GM21529 (cell line): ENCODE measurements around the gene TASL.
"Not testable (repeated sequence)": the region's sequence is repeated elsewhere in the genome, so short reads cannot be mapped to it uniquely, and the experiment has no call there.

Experiments used
- ATAC-seq: cut with Tn5 transposase; IDR thresholded peaks from one replicate; pipeline ENCODE4 v1.9.1; 2021; ENCODE audit not compliant: unreplicated experiment

Gene TASL

GRCh38 chrX:30577362-30577991 lies at the start of gene TASL:
TASL (minus strand) TSS chrX:30577766; CDS start chrX:30560355, 17,411 bp downstream.
- ATAC-seq = peak; percentile 82

GRCh38 chrX:30626402-30626801 lies 48.8 kb upstream of the TASL start:
- no peak for ATAC-seq

- no peak for ATAC-seq
These were observed 44.8 kb upstream of the TASL start for GRCh38 chrX:30622361-30622760.

GRCh38 chrX:30620980-30621618 lies 43.5 kb upstream of the TASL start:
- no peak for ATAC-seq

- ATAC-seq = no peak
These were observed 42.6 kb upstream of the TASL start for GRCh38 chrX:30620125-30620524.

DNA sequence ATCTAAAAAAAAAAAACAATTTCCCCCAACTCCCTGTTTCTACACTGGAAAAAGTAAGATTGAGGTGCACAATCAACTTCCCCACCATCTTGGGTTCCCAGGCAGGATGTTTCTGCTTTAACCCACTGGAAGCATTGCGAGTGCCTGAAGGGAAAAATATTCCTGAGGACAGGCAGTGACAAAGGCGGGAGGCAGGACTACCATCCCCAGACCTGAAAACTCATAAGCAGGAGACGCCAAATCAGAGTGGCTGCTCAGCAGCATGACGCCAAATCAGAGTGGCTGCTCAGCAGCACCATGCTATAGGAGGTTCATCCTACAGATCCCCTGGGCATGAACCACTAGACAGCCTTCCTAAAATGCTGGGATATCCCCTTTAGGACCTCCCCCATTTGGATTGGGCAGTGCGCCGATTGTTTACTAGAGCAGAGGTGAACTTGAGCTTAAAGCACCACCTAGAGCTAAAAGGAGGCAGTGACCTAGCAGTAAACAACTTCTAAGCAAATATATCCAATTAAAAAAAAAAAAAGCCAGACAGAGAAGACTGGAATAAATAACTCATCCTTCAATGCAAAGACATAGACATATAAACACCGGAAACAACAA lies 40.7 kb upstream of the TASL start:
- no peak for ATAC-seq

GRCh38 chrX:30615229-30615628 lies 37.7 kb upstream of the TASL start:
- no peak for ATAC-seq

DNA sequence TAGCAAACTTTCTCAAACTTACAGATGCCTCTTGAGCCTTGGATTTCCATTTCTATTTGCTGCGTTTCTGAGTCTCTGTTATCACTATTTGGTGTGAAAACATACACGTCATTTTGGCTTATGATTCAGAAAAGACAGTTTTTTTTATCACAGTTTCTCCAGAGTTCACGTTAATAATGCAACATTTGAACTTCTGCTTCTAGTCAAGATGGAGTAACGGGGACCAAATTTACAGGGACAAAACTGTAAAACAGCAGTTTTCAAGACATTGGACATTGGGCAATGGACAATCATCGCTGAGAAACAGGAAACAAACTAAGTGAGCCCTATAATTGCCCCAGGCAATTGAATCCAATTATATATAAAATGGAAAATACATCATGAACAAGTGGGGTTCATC lies 36.2 kb upstream of the TASL start:
- no peak for ATAC-seq

DNA sequence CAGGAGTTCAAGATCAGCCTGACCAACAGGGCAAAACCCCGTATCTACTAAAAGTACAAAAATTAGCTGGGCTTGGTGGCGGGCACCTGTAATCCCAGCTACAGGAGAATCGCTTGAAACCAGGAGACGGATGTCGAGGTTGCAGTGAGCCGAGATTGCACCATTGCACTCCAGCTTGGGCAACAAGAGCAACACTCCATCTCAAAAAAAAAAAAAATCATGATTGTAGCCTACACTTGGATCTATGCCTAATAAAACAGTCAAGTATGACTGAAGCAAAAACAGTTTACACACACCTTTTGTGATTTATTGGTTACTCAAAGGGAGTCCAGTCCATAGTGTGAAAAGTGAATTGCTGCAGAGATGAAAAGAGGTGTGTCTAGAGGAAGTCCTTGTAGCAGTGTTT lies 34.7 kb upstream of the TASL start:
- no peak for ATAC-seq

DNA sequence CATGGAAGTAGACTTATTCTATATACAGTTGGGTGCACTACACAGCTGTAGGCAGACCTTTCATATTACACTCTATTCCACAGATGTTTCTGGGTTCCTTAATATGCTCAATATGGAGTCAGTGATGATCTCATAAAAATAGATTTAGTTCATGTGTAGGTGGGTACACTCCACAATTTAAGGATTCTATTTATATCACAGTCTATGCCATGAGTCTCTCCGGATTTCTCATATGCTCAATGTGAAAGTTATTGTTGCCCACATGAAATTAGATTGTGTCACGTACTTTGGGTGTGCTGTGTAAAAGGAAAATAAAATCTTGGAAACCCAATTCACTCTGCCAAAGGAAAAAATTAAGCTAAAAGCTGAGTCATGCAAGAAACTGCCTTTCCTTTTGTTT lies 32.5 kb upstream of the TASL start:
- no peak for ATAC-seq

- ATAC-seq = no peak
These were observed 29.6 kb upstream of the TASL start for GRCh38 chrX:30607155-30607554.

GRCh38 chrX:30600269-30601176 lies 23.0 kb upstream of the TASL start:
- not testable (repeated sequence) for ATAC-seq

DNA sequence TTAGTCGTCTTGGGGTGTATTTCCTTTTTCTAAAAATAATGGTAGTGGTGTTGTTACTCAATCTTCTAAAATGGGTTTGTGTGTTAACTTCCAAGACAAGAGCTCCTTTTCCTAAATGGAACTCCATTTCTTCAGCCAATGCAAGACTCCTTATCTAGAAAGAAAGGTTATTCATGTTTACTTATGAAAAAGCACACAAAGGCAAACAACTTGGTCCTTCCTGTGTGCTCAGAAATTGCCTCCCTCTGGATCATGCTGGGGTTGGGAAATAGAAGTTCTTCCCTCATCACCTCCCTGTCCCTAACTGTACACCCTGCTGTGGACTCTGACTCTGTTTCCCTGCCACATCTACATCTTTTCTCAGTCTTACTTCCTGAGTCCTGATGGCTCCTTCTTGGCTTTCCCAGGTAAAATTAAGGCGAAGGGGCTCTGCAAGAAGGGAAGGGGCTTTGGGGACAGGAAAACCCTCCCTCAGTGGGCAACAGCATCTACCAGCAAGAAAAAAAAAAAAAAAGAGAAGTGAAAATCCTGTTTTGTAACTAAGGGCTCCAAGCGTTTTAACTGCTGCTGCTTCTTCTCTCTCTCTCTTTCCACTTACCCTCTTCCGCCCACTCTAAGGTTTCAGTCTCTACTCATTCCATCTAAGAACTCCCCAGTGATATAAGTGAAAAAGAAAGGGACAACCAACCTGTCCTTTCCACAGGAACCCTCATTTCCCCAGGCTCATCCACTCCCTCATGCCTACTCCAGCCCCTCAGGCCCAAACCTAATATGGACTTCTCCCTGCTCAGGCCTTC lies 19.8 kb upstream of the TASL start:
- ATAC-seq = peak; percentile 92

DNA sequence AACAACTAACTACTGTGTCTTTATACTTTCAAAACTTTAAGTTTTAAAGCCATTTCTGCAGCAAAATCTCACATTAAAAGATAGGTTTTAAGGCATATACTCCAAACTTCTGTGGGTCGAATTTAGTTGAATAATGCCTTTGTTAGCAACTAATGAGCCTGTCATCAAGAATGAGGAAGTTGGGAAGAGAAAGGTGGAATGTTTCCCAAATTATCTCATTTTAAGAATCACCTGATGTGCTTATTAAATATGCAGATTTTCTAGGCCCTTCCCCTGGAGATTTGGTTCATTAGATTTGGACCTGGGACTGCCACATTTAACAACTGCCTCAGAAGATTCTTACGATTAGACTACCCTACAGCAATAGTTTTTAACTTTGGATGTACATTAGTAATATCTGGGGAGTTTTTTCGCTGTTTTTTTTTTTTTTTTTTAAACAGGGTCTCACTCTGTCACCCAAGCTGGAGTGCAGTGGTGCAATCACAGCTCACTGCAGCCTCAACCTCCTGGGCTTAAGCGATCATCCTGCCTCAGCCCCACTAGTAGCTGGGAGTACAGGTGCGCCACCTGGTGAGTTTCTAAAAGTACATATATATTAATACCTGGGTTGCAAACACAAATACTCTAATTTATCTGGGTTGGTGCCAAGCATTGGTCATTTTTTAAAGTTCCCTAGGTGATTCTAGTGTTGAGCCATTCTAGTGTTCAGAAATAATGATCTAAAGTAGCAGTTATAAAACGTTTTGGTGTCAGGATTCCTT lies 16.1 kb upstream of the TASL start:
- ATAC-seq = peak; percentile 41

DNA sequence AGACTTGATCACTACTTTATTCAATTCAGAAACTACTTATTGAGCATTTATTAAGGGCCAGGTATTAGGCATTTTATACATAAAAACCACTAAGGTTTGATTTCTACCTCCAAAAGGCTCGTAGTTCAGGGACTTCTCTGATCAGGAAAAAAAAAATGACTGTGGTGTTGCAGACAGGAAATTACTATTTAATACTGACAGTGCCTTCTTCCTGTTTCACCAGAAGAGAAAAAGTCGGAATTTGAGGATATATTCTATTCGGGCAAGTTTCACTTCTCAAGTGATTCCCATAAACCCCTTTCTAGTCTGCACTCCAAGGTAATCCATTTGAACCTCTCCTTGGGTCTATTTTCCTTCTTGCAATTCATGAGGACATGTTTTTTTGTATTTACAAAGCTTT lies 15.3 kb upstream of the TASL start:
- ATAC-seq = no peak

DNA sequence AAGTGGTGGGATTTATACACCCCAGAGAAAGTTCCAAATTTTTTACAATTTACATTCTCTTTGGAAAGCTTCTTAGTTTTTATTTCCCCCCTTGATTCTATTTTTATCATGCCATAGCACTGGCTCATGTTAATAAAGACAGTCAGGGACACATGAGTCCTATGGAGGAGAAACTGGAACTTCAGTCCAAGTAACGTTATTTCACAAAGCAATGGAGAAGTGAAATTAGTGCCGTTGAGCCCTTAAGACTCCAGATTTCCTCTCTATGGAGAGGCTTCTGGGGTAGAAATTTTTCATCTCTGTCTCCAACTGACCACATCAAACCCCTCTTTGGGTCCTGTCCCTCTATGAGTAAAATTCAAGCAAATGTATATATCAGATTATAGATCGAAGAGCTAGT lies 12.8 kb upstream of the TASL start:
- no peak for ATAC-seq

GRCh38 chrX:30589146-30589888 lies 11.8 kb upstream of the TASL start:
- peak; percentile 48 for ATAC-seq

DNA sequence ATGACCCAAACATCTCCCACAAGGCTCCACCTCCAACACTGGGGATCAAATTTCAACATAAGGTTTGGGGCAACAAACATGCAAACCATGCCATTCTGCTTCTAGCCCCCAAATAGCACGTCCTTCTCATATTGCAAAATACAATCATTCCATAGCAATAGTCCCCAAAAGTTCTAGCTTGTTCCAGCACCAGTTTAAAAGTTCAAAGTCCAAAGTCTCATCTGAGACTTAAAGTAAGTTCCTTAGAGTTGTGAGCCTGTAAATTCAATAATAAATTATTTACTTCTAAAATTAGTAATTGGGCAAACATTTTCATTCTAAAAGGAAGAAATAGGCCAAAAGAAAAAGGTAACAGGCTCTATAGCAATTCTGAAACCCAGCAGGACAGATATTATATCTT lies 8.9 kb upstream of the TASL start:
- no peak for ATAC-seq

- no peak for ATAC-seq
These were observed 5.1 kb upstream of the TASL start for GRCh38 chrX:30582664-30583063.
